ENCODE data around the gene XNDC1N. TPM values are rescaled to one million over a fixed set of nuclear protein-coding genes. Genes with fewer than 3 reads are reported as not detected.

XNDC1N gene
- total RNA-seq, 1 donor from 2014 or later, result 7.0 TPM

DNA sequence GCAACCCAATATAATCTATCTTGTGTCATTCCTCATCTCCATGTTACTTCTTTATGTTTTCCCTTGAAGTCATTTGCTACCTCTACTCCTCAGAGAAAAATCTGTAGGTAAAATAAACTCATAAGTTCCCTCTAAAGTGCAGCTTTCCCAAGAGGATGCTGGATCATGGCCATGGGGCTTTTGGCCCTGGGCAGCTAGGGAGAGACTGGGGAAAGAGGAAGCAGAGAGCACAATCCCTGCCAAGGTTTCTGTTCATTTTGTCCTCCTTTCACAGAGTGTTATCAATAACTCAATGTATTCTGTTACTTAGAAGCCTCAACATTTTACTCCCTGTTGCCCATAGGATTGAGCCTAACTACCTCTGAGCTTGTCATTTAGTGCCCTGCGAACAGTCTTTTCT lies 9.4 kb upstream of the XNDC1N start:
- Histone ChIP-seq H3K4me3 (no peak overlapping the region), H3K27ac (no peak overlapping the region), H3K4me1 (peaks cover 23% of the 10 kb centered on the region), H3K9me3 (no peaks in the 10 kb centered on the region), H3K36me3 (no peaks in the 10 kb centered on the region), H3K27me3 (no peaks in the 10 kb centered on the region)
- intact Hi-C loops (cut with DNase I), result no loop called here
- no peak for ATAC-seq
- TF ChIP-seq, protein P1, sequence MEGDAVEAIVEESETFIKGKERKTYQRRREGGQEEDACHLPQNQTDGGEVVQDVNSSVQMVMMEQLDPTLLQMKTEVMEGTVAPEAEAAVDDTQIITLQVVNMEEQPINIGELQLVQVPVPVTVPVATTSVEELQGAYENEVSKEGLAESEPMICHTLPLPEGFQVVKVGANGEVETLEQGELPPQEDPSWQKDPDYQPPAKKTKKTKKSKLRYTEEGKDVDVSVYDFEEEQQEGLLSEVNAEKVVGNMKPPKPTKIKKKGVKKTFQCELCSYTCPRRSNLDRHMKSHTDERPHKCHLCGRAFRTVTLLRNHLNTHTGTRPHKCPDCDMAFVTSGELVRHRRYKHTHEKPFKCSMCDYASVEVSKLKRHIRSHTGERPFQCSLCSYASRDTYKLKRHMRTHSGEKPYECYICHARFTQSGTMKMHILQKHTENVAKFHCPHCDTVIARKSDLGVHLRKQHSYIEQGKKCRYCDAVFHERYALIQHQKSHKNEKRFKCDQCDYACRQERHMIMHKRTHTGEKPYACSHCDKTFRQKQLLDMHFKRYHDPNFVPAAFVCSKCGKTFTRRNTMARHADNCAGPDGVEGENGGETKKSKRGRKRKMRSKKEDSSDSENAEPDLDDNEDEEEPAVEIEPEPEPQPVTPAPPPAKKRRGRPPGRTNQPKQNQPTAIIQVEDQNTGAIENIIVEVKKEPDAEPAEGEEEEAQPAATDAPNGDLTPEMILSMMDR (IDR thresholded peaks at IDR 0.05), result no peak
- DNase-seq, result no peak

DNA sequence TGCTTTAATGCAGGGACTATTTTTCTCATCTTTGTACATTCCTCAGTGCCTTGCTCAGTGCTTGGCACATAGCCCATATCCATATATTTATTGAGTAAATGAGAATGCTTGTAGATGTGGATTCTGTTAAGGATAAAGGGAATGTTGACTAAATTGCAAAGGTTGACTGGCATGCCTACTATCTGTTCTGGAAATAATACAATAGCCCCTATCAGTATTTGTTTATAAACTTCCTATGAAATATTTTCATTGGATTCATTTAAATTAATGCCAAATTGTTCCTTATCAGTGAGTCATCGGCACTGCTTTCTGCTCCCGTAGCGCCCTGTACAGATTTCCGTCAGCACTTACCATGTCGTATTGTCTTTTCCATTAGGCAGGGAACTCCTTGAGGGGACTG lies 8.4 kb upstream of the XNDC1N start:
- Histone ChIP-seq H3K27me3 (no peaks in the 10 kb centered on the region), H3K27ac (no peak overlapping the region), H3K4me1 (peaks cover 23% of the 10 kb centered on the region), H3K36me3 (no peaks in the 10 kb centered on the region), H3K4me3 (no peak overlapping the region), H3K9me3 (no peaks in the 10 kb centered on the region)
- intact Hi-C loops (cut with DNase I), result no loop called here
- DNase-seq (no peak), ATAC-seq (no peak)
- TF ChIP-seq, protein P1 (IDR thresholded peaks at IDR 0.05), result no peak

DNA sequence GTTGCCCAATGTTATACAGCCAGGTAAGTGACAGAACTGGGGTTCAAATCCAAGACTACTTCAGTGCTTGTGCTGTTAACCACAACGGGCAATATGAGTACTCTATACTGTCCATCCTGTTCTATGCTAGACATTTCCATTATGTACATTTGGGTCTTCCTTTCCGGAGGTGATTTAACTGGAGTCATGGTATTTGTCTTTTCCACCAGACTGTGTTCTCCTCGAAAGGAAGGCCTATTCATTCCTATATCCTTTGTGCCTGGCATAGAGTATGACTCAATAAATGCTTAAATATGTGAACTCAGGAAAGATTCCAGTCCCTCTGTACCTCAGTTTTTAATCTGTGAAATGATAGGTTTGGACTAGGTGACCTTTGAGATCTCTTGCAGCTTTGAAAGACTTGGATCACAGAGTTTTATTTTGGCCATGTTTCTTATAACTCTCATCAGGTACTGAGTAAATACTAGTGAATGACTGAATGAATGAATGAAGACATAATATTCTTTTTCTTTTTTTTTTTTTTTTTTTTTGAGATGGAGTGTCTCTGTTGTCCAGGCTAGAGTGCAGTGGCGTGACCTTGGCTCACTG lies 7.0 kb upstream of the XNDC1N start:
- intact Hi-C loops (cut with DNase I), result no loop called here
- H3K4me1 ChIP-seq, result peaks cover 25% of the 10 kb centered on the region
- TF ChIP-seq, protein P1 (IDR thresholded peaks at IDR 0.05), result no peak
- H3K4me3 ChIP-seq, result no peak overlapping the region
- ATAC-seq (no peak), DNase-seq (no peak)
- no peak overlapping the region for H3K27ac ChIP-seq
- no peaks in the 10 kb centered on the region for H3K9me3 ChIP-seq
- H3K27me3 ChIP-seq, result no peaks in the 10 kb centered on the region
- H3K36me3 ChIP-seq, result no peaks in the 10 kb centered on the region

DNA sequence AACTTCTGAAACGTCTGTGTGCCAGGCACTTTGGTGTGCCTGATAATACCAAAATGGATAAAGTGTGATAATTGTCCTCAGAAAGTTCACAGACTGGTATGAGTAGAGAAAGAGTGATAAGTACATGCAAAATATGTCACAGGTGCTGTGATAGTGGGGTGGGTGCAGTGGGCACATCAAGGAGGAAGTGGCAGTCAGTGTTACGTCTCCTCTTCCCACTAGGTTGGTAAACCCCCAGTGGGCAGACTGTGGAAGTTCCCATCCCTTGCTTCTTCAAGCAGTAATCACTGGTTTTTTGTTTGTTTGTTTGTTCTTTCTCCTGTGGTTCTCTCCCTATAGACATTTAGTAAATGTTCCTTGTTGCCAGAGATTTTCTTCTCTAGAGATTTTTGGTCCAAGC lies 5.8 kb upstream of the XNDC1N start:
- intact Hi-C loops (cut with DNase I), result no loop called here
- Histone ChIP-seq H3K27ac (no peak overlapping the region), H3K4me3 (no peak overlapping the region), H3K9me3 (no peaks in the 10 kb centered on the region), H3K27me3 (no peaks in the 10 kb centered on the region), H3K4me1 (peaks cover 35% of the 10 kb centered on the region), H3K36me3 (no peaks in the 10 kb centered on the region)
- peak; percentile 41 for ATAC-seq
- no peak for DNase-seq
- TF ChIP-seq, protein P1 (IDR thresholded peaks at IDR 0.05), result no peak

DNA sequence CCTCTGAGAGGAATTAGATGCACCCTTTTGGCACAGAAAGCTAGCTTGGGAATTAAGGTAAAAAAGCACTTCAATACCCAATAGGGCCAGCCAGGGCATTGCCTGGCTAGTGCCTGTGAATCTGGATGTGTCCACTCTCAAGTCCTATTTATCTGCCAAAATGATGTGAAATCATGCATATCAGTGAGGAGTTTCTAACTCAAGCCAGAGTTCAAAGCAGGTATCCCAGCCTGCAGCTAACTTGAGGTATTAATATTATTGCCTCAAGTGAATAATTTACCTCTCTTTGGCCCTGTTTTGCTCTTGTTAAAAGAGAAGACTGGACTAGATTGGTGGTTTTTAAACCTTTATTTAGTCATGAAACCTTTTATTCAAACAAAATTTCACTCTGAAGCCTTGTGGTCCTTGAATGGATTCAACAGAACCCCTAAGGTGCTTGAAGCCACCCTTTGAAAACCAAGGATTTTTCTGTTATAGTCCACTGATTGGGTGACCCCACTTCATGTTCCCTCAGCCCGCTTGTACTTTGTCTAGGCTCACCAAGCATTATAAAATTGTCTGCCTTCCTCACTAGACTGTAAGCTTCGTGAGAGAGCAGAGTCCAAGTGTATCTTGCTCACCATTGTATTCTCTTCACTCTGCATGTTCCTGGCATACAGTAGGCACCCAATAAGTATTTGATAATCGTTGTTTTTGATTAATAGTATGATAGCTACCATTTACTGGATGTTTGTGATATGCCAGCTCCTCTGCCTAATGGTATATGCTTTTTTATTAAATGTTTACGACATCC lies 4.9 kb upstream of the XNDC1N start:
- TF ChIP-seq, protein P1 (IDR thresholded peaks at IDR 0.05), result no peak
- Histone ChIP-seq H3K4me1 (peaks cover 35% of the 10 kb centered on the region), H3K9me3 (no peaks in the 10 kb centered on the region), H3K27me3 (no peaks in the 10 kb centered on the region), H3K4me3 (no peak overlapping the region), H3K27ac (no peak overlapping the region), H3K36me3 (no peaks in the 10 kb centered on the region)
- ATAC-seq (no peak), DNase-seq (no peak)
- intact Hi-C loops (cut with DNase I), result no loop called here

Measured in upper lobe of right lung (tissue), 1 donor.